HG03103 (cell line): ENCODE measurements around the gene EMD.
"Not testable (repeated sequence)": the region's sequence is repeated elsewhere in the genome, so short reads cannot be mapped to it uniquely, and the experiment has no call there.

Source experiments
- ATAC-seq: cut with Tn5 transposase; IDR thresholded peaks from one replicate; pipeline ENCODE4 v1.9.1; 2021; ENCODE audit warnings: low read depth; ENCODE audit not compliant: unreplicated experiment

Gene EMD

DNA sequence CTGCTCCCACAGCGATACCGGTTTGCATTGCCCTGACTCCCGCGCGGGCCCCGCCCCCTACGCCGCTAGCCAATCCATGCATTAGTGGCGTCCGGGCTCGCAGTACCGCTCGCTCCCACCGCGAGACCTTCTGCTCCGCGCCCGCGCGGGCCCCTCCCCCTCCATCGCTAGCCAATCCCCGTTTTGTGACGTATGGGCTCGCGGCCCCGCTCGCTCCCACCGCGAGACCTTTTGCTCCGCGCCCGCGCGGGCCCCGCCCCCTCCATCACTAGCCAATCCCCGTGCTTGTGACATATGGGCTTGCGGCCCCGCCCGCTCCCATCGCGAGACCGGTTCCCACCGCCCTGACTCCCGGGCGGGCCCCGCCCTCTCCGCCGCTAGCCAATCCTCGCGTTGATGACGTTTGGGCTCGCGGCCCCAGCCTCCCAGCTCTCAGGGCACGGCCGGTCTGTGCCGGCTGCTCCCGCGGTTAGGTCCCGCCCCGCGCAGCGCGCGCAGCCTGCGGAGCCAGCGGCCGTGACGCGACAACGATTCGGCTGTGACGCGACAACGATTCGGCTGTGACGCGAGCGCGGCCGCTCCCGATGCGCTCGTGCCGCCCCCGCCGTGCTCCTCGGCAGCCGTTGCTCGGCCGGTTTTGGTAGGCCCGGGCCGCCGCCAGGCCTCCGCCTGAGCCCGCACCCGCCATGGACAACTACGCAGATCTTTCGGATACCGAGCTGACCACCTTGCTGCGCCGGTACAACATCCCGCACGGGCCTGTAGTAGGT lies at the start of gene EMD:
EMD (plus strand) TSS at position 497 of the 770 bp plus-strand sequence; CDS start at position 687, 190 bp downstream.
- ATAC-seq: peak; percentile 63

DNA sequence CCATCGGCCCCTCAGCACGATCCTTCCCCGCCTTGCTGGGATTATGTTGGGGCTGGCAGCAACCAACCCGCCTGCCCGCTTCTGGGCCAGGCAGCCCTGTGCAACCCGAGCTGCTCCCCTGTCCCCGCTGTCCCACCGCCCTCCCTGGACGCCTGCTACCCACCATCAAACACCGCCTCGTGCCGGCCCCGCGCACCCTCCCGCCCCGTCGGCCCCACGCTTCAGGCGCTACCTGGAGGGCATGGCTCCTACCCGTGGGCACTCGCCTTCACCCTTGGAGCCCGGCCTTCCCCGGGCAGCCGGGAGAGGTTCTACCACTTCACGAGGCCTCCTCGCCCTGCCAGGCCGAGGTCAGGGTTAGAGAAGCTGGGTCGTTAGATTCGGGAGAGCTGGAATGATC lies 46.5 kb upstream of the EMD start:
- no peak for ATAC-seq

DNA sequence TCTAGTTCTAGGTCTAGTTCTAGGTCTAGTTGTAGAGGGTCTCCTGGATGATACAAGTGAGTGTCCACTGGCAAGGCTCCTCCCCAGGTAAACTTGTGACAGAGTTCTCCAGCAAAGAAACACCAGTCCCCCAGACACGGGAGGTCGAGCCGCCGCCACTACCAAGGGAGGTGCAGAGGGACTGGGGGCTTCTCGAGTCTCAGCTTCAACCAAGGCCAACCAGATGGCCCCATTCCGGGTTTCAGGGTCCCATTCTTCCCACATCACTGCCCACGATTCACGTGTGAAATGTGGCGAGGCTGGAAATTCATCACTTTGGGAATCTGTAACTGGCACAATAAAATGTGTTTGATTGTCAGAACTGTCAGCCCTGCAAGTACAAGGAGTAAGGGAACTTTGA lies 46.0 kb upstream of the EMD start:
- no peak for ATAC-seq

DNA sequence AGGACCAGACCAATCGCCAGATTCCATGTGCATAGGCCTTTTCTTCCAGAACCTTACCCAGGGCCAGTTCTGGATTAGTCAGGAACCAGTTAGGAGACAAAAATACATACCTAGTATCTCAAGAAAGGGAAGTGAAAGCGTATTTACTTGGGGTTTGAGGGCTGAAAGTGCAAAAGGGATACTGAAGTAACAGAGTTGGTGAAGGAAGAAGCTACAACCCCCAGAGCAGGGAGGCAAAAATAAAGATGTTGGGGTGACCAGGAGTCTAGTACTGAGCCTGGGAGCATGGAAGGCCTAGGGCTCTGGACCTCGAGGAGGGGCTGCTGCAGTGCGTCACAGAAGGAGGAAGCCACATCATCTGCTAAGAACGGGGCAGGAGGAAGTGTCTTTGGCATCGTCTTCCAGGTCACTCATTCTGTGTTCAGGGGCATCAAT lies 45.2 kb upstream of the EMD start:
- ATAC-seq: no peak

DNA sequence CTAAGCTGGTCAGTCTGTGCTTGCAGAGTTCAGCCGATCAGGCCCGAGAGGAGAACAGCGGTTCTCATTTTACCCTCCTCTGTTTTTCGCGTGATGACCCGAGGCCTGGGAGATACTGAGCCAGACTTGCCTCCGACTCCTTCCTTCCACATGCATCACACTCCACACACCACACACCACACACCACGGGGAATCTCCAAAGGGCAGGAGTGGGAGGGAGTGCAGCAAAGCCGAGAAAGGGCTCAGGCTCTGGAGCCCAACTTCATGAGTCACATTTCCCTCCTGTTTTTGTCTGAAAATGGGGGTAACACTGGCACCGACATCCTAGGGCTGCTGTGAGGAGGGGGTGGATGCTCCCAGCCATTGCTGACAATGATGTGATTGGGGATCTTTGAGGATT lies 44.6 kb upstream of the EMD start:
- ATAC-seq: no peak

DNA sequence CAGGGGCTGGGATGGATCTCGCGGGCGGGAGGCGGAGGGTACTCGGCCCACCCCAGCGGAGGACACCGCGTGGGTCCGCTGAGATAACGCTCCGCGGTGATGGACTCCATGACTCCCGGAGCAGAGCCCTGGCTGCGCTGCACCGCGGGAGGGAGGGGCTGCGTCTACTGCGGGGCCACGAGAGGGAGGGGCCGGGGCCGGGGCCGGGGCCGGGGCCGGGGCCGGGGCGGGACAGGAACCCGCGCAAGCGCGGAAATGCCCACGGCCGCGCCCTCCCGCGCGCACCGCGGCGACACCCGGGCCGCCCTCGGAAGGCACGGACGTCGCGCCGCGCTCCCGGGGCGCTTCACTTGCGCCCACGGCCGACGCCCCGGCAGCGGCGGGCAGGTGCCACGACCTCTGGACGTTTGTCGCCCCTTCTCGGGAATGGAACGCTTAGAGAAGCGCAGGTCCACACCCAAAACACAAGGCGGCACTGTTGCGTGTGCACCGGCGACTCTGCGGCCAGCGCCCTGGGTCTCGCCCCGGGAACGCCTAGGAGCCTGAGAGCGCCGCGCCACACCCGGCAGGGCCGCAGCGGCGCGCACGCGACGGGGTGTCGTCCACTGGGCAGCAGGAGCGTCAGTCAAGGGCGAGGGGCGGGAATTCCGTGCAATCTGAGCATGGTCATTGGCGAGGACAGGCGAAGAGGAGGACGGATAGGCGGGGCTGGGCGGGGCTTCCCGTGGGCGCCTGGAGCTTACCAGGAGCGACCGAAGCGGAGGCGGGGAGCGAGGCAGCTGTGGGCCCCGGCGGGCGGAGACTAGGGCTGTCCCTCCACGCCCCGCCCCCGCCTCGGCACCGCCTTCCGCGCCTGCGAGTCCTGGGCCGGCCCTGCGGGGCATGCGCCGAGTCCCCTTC lies 37.4 kb upstream of the EMD start:
- peak; percentile 58 for ATAC-seq

DNA sequence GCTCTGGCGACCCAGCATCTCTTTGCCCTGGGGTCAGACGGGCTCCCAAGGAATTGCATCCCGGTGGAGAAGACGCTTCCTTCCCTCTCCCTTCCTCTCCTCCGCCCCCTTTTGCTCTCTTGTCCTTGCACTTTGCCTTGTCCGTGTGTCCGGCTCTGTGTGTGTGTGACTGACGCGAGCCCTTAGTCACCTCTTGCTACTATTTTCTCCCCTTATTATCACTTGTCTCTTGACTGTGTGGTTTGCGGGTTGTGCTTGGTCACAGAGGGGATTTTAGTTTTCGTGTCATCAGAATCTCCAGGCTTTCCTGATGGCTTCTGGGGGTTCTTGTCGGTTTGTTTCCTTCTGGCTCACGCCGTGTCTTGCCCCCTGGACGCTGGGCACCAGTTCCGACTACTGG lies 36.0 kb upstream of the EMD start:
- ATAC-seq: not testable (repeated sequence)

DNA sequence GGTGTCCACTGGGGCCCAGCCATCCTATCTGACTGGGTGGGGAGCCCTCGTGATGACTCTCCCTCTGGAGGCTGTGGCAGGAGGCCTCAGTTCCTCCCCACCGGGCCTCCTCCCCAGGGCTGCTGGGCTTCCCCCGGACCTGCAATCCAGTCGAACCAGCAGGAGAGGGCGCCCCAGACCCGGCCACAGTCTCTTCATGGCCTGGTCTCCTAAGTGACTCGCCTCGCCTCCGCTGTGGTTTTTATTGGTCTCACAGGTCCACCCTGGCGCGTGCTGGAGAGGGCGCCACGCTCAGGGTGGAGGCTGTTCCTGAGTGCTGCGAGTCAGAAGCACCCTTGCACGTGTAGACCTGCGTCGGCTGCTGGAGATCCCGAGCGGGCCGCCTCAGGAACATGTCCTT lies 35.5 kb upstream of the EMD start:
- peak; percentile 33 for ATAC-seq

DNA sequence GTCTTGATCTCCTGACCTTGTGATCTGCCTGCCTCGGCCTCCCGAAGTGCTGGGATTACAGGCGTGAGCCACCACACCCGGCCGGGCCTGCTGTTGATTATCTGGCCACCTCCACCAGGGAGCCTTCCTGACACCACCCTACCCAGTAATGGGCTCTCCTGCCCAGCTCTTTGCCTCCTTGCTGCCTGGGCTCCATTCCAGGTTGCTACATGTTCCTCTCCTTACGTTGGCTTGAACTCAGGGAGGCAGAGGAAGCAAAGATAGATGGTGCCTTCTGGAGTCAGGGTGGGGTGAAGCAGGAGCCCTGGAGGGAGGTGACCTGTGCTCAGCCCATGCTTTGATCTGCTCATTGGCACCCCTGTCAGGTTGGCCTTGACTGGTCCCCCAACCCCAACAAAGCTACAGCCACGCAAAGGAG lies 31.0 kb upstream of the EMD start:
- no peak for ATAC-seq

DNA sequence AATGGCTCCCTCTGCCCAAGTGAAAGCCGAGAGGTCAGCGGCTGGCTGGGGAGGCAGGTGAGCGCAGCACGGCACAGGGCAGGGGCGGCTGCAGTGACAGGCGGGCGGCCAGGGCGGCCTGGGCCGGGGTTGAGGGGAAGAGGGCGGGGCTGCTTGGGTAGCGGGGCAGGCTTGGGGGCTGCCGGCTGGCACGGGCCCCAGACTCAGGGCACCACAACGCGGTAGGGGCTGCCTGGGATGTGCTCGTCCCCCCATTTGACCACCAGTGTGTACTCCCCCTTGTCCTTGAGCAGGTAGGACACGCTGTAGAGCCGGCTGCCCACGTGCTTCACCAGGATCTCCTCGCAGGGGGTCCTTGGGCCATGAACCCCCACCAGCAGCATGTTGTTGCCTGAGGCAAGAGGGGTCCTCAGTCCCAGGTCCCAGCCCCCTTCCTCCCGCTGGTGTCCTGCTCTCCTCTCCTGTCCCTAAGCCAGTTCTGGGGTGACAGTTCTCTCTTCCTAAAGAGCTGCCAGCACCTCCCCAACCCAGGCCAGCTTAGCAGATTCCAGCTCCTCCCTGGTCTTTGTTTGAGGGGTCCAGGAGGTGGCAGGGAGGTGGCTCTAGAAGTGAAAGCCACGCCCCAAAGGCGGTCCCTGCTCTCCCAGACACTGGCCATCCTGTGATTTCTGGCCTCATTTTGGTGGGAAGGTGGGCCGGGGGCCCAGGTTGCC lies 30.3 kb upstream of the EMD start:
- no peak for ATAC-seq

DNA sequence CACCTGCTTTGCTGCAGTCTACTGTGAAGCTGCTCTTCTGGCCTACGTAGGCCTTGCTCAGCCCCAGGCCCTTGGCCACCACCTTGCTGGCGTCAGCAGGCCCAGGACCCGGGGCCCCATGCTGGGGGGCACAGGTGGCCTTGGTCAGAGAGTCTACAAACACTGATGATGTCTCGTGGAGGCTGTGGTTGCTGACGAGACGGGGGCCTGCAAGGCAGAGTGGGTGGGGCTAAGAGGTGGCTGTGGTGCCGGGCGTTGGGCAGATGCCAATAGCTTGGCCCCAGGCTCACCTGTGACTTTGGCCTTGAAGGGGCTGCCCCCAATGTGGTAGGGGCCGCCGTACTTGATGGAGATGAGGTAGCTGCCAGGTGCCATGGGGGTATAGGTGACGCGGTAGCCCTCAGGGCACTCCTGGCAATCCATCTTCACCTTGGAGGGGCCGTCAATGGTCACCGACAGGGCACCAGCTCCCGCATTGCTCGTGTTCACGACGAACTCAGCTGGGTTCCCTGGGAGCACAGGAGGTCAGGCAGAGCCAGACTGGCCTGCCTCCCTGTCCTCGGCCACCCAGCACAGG lies 29.6 kb upstream of the EMD start:
- no peak for ATAC-seq

DNA sequence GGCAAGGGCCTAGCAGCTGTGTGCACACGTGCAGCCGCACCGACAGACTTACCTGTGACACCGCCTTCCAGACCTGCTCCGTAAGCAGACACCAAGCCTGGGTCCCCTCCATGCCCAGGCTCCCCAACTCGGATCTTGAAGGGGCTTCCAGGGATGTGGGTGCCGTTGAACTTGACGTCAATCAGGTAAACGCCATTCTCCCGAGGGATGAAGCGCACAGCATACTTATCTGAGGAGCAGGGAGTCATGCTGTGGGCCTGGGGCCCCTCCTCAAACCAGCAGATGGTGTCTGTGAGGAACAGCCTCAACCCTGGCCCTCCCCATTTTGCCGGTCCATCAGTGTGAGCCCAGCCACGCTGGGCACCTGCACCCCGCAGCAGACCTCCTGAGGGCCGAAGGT lies 29.1 kb upstream of the EMD start:
- no peak for ATAC-seq

DNA sequence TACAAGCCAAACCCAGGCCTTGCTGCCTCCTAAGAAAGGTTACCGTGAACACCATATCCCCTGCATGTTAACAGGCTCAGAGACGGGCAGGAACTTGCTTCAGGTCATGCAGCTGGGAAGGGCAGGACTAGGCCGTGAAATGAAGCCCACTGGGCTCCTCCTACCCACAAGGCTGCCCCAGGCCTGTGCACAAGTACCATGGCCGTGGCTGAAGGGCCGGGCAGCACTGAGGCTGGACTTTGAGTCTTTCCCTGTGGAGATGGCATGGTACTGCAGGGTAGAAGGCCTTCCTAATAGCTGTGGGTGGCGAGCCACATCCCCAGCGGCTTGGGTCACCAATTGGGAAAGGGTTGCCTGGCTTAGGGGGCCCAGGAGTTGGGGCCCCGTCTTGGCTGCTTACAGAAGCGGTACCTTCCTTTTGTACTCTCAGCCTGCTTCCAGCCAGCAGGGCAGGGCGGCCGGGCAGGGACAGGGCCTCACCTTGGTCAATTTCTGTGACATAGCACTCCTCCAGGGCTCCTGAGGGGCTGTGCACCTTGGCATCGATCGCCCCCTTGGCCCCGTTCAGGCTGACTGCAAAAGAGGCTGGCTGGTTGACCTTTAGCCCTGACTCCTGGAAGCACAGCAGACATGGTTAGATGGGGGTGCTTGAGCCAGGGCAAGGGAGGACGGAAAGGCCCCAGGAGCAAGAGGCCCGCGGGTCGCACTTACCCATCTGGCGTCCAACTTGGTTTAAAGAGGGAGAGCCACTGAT lies 28.5 kb upstream of the EMD start:
- ATAC-seq: no peak

DNA sequence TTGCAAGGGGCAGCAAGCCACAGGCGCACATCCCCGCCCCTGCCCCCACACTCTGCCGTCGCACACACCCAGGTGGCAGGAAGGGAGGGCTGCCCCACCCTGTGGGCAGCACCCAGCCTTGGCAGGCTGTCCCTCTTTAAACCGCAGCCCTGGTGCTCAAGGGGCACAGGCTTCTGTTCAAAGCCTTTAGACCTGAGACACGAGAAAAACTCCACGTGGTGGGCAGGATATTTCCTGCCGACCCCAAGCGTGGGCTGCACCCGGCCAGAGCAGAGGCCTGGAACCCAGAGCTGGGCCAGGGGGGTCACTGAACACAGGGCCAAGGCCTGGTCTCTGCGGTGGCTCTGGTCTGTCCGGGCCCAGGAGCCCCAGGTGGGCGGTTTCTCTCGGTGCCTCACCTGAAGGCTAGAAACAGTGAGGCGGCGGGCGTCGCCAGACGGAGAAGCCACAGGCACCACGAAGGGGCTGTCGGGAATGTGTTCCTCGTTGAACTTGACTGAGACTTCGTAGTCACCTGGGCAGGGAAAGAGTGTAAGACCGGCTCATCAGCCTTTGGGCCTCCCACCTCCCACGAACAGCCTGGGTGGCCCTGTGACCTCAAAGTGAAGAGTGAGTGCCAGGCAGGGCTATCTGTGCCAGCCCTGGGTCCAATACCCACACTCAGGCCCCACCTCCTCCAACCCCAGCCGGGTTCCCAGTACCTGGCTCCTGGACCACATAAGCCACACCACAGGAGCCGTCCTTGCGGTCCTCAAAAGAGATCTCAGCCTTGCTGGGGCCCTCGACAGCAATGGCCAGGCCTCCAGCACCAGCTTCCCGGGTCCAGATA lies 27.7 kb upstream of the EMD start:
- no peak for ATAC-seq

DNA sequence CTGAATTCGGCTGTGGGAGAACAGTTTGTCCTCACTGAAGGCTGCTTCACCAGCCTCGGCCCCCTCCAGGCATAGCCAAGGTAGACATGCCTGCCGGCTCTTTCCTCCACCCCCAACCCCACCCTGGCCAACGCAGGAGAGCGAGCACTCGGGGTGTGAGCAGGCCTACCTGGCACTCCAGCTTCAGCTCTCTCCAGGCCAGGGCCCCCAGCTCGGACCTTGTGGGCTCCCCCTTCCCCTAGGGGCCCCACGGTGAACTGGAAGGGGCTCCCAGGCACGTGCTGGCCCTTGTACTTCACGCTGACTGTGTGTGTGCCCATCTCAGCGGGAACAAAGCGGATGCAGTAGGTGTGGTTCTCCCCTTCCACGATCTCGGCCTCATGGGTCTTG lies 27.1 kb upstream of the EMD start:
- ATAC-seq: no peak

DNA sequence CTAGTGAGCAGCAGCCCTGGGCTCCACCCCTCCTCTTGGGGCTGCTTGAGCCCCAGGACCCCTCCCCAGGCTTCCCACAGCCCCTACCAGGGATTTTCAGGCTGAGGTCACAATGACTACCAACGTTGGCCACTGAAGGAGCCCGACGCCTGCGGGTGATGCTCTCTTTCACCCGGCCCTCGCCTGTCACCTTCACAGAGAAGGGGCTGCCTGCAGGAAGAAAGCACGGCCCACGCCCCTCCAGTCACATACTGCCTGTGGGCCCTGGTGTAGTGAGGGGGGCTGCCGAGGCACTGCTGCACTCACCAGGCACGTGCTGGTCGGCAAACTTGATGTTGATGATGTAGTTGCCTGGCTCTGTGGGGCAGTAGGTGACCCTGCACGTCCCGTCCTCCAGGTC lies 26.6 kb upstream of the EMD start:
- no peak for ATAC-seq

DNA sequence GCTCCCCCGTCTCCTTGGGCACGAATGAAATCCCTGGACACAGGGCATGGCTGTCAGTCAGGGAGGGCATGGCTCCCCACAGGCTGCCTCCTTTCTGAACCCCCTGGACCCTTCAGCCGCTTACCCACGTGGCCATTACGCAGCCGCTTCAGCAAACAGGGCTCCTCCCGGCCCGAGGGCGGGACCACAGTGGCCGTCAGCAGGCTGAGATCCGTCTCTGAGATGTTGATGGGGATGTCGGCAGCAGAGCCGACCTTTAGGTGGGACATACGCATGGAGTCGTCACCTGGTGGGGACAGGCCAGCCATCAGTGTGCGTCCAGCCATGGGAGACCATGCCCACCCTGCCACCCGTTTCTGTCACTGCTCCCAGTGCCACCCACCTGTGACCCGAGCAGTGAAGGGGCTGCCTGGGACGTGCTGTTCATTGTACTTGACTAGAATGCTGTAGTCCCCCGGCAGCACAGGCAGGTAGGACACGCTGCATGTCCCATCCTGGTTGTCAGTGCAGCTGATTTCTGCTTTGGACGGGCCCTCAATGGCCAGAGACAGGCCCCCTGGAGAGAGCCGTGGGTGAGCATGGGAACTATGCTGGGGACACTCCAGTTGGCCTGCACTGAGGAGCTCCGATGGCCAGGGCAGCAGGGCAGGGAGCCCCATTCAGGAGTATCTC lies 25.8 kb upstream of the EMD start:
- ATAC-seq: no peak

DNA sequence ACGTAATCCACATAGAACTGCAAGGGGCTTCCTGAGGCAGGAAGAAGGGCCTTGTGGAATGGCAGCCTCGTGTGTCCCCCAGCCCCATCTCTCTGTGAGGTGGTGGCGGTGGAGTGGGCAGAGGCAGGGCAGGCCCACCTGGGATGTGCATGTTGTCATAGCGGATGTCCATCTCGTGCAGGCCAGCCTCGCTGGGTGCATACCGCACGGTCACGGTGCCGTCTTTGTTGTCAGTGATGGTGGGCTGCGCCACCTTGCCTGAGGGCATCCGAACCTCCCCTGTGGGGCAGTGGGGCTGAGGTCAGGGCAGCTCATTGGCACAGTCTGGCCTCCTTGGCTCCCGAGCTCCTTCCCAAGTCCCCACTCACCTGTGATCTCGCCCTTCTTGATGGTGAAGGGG lies 25.1 kb upstream of the EMD start:
- no peak for ATAC-seq

DNA sequence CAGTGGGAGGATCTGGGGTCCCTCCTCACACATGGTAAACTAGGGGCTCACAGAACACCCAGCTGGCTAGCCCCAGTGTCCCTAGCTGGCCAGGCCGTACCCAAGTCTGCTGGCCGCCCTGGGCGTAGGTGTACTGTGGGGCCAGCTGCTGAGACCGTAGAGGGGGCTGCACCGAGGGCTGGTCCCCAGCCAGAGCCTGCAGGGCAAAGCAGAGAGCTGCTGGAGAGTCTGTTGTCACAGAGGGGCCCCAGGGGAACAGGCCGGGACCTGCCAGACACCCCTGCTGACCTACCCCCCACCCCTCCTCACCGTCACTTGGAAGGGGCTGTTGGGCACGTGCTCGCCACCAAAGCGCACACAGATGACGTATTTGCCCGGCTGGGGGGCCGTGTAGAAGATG lies 24.6 kb upstream of the EMD start:
- no peak for ATAC-seq
